ENCODE measurements around the gene PLEKHM1.

DNA sequence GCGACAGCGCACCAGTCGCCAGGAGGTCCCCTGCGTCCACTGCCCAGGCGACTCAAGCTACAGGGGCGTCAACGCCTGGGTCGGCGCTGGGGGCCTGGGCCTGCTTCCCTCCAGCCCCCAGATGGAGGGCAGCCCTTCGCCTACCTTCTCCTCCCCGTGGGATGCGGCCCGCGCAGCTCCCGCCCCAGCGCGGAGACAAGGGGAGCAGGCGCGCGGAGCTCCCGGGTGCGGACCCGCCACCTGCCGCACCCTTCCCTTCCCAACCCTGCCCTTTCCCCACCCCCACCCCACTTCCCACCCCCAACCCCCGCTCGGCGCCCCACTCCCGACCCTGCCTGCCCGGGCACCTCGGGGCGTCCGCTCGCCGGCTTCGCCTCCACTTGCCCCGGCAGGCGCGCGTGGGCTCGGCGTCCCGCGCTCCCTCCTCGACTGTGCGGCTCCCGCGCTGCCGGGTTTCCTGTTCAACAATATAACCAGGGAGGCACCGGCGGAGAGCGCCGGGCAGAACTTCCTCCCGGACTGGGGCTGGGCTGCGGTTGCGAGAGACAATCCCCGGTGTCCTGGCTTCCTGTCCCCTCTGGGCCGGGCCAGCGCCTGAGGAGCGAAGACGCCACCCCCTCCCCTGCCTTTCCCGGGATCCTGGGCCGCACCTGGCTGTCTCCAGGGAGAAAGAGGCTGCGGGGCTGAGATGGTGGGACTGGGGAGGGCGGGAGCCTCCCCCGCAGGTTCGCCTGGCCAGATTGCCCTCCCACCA is 57.9 kb downstream of the PLEKHM1 start, which contains the start of gene ARHGAP27:
- TF ChIP-seq, protein P1, sequence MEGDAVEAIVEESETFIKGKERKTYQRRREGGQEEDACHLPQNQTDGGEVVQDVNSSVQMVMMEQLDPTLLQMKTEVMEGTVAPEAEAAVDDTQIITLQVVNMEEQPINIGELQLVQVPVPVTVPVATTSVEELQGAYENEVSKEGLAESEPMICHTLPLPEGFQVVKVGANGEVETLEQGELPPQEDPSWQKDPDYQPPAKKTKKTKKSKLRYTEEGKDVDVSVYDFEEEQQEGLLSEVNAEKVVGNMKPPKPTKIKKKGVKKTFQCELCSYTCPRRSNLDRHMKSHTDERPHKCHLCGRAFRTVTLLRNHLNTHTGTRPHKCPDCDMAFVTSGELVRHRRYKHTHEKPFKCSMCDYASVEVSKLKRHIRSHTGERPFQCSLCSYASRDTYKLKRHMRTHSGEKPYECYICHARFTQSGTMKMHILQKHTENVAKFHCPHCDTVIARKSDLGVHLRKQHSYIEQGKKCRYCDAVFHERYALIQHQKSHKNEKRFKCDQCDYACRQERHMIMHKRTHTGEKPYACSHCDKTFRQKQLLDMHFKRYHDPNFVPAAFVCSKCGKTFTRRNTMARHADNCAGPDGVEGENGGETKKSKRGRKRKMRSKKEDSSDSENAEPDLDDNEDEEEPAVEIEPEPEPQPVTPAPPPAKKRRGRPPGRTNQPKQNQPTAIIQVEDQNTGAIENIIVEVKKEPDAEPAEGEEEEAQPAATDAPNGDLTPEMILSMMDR (IDR thresholded peaks at IDR 0.05), result no peak
- TF ChIP-seq POLR2A (IDR thresholded peaks at IDR 0.05), result peak in 1 of 2 donors; percentile 14

Measured in Peyer's patch (tissue), 4 donors.